Sigmoid colon (tissue), 7 donors: ENCODE results near the gene BAHCC1. TPM values are rescaled to one million over a fixed set of nuclear protein-coding genes. Genes with fewer than 3 reads are reported as not detected.

Experiments
- DNase-seq: peaks from one replicate; pipeline ENCODE4 v3.0.0-alpha.2; 2019
- H3K27ac ChIP-seq, 4 donors: fragments of 200-600 bp; sonication (generic); one replicate each; pipeline ENCODE4 v1.5.1; 2016 to 2019; ENCODE audit warnings: mild to moderate bottlenecking in 1 of 4
- H3K27me3 ChIP-seq, 3 donors: fragments of 200-600 bp; sonication (generic); one replicate each; pipeline ENCODE4 v1.5.1; 2019; ENCODE audit warnings: mild to moderate bottlenecking in 1 of 3
- H3K36me3 ChIP-seq, 4 donors: fragments of 200-600 bp; sonication (generic); one replicate each; pipeline ENCODE4 v1.5.1; 2016 to 2019
- H3K4me1 ChIP-seq, 4 donors: fragments of 200-600 bp; sonication (generic); one replicate each; pipeline ENCODE4 v1.5.1; 2017 to 2019
- H3K4me3 ChIP-seq, 4 donors: fragments of 200-600 bp; sonication (generic); one replicate each; pipeline ENCODE4 v1.5.1; 2017 to 2019; ENCODE audit warnings: mild to moderate bottlenecking in 2 of 4, moderate library complexity in 1 of 4
- H3K9me3 ChIP-seq, 4 donors: fragments of 200-600 bp in 3 of 4; sonication (generic) in 3 of 4; one replicate each; pipeline versions ENCODE4 v1.5.1 to v1.6.1; 2013 to 2019
- CTCF ChIP-seq, 4 experiments: fragments of 450-650 bp in 3 of 4; fragments of 200-600 bp in 1 of 4; IDR thresholded peaks; one replicate each; pipeline ENCODE4 v1.5.1; 2016 to 2019; ENCODE audit warnings: antibody characterized with exemption in 4 of 4, mild to moderate bottlenecking in 3 of 4, moderate library complexity in 2 of 4
- EP300 ChIP-seq, 4 donors: sonication (generic); formaldehyde crosslinking; IDR thresholded peaks; one replicate each; pipeline ENCODE4 v1.6.1; 2017; ENCODE audit warnings: antibody characterized with exemption in 4 of 4
- POLR2A ChIP-seq, 2 donors: fragments of 450-650 bp; IDR thresholded peaks; one replicate each; pipeline ENCODE4 v1.6.1; 2016; ENCODE audit warnings: antibody characterized with exemption in 2 of 2, mild to moderate bottlenecking in 2 of 2, moderate library complexity in 2 of 2
- POLR2AphosphoS5 ChIP-seq, 4 donors: sonication (generic); formaldehyde crosslinking; IDR thresholded peaks; one replicate each; pipeline ENCODE4 v1.6.1; 2017; ENCODE audit warnings: antibody characterized with exemption in 4 of 4
- WGBS, 2 donors: extraction: QIAGEN DNeasy Blood & Tissue Kit; methylation state at CpG; one replicate each; pipeline ENCODE4 v1.1.7; 2013; 5-methylcytosine and 5-hydroxymethylcytosine counted together
- intact Hi-C: fragments of 100-400 bp; cut with DNase I; formaldehyde crosslinking; loops from one replicate; pipeline ENCODE4 v1.15.1; 2023
- polyA plus RNA-seq, 3 donors: library from polyadenylated mRNA; stranded (reverse); fragments of 200-250 nt; gene quantifications; one replicate each; pipeline ENCODE4 v1.2.3, GENCODE V29; 2013
- total RNA-seq, 4 donors: library from RNA; depleted of rRNA; stranded (reverse); fragments of >200 nt; gene quantifications; one replicate each; pipeline ENCODE4 v1.1.0, GENCODE V29; 2016
- donor health status: healthy with polysubstance abuse.
- donor health status: Bipolar disorder and iron deficiency.
- donor health status: healthy.

BAHCC1 gene
- total and polyA plus RNA-seq, 7 donors: 1.8 to 18.6 (median 6.4) TPM

GRCh38 chr17:81466564-81467472 lies 71.6 kb downstream of the BAHCC1 start:
- H3K36me3 ChIP-seq: peaks cover 0 to 24% (median 3%) of the 10 kb centered on the region in 4 donors
- DNase-seq: no peak
- H3K4me3 ChIP-seq: no peak overlapping the region
- H3K4me1 ChIP-seq: peaks cover 0 to 9% (median 6%) of the 10 kb centered on the region in 4 donors
- 87 to 88% methylated on average over 33 of the region's 33 CpGs for WGBS, 2 donors
- intact Hi-C loops: no loop called here
- no peaks in the 10 kb centered on the region for H3K9me3 ChIP-seq
- TF ChIP-seq POLR2AphosphoS5 (IDR thresholded peaks at IDR 0.05) (no peak), CTCF (IDR thresholded peaks at IDR 0.05) (no peak), POLR2A (IDR thresholded peaks at IDR 0.05) (no peak), EP300 (IDR thresholded peaks at IDR 0.05) (no peak)
- H3K27ac ChIP-seq: no peak overlapping the region
- H3K27me3 ChIP-seq: no peaks in the 10 kb centered on the region

GRCh38 chr17:81468111-81468769 lies 73.0 kb downstream of the BAHCC1 start:
- Histone ChIP-seq H3K4me1 (peaks cover 0 to 18% (median 13%) of the 10 kb centered on the region in 4 donors), H3K9me3 (no peaks in the 10 kb centered on the region), H3K27ac (no peak overlapping the region), H3K36me3 (peaks cover 0 to 10% (median 0%) of the 10 kb centered on the region in 4 donors), H3K27me3 (no peaks in the 10 kb centered on the region), H3K4me3 (no peak overlapping the region)
- DNase-seq: no peak
- TF ChIP-seq CTCF (IDR thresholded peaks at IDR 0.05) (no peak), POLR2A (IDR thresholded peaks at IDR 0.05) (no peak), POLR2AphosphoS5 (IDR thresholded peaks at IDR 0.05) (no peak), EP300 (IDR thresholded peaks at IDR 0.05) (no peak)
- 66 to 79% methylated on average over 18 of the region's 18 CpGs for whole genome bisulfite sequencing, 2 donors
- intact Hi-C loops: no loop called here

- 17 to 63% methylated on average over 18 of the region's 18 CpGs for WGBS, 2 donors
- Histone ChIP-seq H3K4me3 (no peak overlapping the region), H3K36me3 (peaks cover 0 to 5% (median 0%) of the 10 kb centered on the region in 4 donors), H3K27me3 (no peaks in the 10 kb centered on the region), H3K27ac (no peak overlapping the region), H3K4me1 (peaks cover 0 to 18% (median 13%) of the 10 kb centered on the region in 4 donors), H3K9me3 (no peaks in the 10 kb centered on the region)
- no peak for DNase-seq
- TF ChIP-seq CTCF (IDR thresholded peaks at IDR 0.05): no peak
- TF ChIP-seq EP300 (IDR thresholded peaks at IDR 0.05): no peak
- no peak for TF ChIP-seq POLR2AphosphoS5 (IDR thresholded peaks at IDR 0.05)
- intact Hi-C loops: no loop called here
Observed at GRCh38 chr17:81468770-81469121, 73.5 kb downstream of the BAHCC1 start.

- TF ChIP-seq POLR2A (IDR thresholded peaks at IDR 0.05): no peak
- no peak for TF ChIP-seq CTCF (IDR thresholded peaks at IDR 0.05)
- no peak for TF ChIP-seq POLR2AphosphoS5 (IDR thresholded peaks at IDR 0.05)
- no peak for TF ChIP-seq EP300 (IDR thresholded peaks at IDR 0.05)
- intact Hi-C loops: no loop called here
- DNase-seq: no peak
- WGBS, 2 donors: 68 to 83% methylated on average over 13 of the region's 13 CpGs
- H3K4me1 ChIP-seq: peaks cover 0 to 18% (median 13%) of the 10 kb centered on the region in 4 donors
- no peaks in the 10 kb centered on the region for H3K27me3 ChIP-seq
- no peak overlapping the region for H3K4me3 ChIP-seq
- no peak overlapping the region for H3K27ac ChIP-seq
- H3K36me3 ChIP-seq: peaks cover 0 to under 1% (median 0%) of the 10 kb centered on the region in 4 donors
- no peaks in the 10 kb centered on the region for H3K9me3 ChIP-seq
Observed at GRCh38 chr17:81469266-81469665, 74.0 kb downstream of the BAHCC1 start.
